PC-9 (cell line): ENCODE measurements around the gene GALNT1. TPM values are rescaled to one million over a fixed set of nuclear protein-coding genes. Genes with fewer than 3 reads are reported as not detected.
A peak's percentile ranks its signal among the peaks of the same experiment; 100 is the strongest.

Source experiments
- BruUV-seq: library from RNA; stranded (reverse); fragments of 400-500 nt; replicated peaks from 2 replicates; lab custom pipeline; 2021; lab: Mats Ljungman, UMichigan
- CTCF ChIA-PET: fragments of 300-600 bp; sonication (Branson Sonifier 250); formaldehyde crosslinking; loops from one replicate; lab custom pipeline; 2022; ENCODE audit warnings: antibody characterized with exemption; lab: Charles Lee
- POLR2A ChIA-PET: fragments of 300-600 bp; sonication (Branson Sonifier 250); formaldehyde crosslinking; loops from one replicate; lab custom pipeline; 2022; ENCODE audit warnings: antibody characterized with exemption; ENCODE audit not compliant: unreplicated experiment; lab: Charles Lee
- DNase-seq, 2 experiments: peaks; one replicate each; pipeline versions ENCODE4 v3.0.0 to v3.0.0-alpha.2; 2015 to 2022; ENCODE audit warnings: mixed read lengths in 1 of 2
- H2AFZ ChIP-seq: fragments of 200-600 bp; sonication (generic); 2 replicates; pipeline ENCODE4 v1.8.1; 2017; ENCODE audit warnings: antibody characterized with exemption
- H3F3A ChIP-seq: fragments of 200-600 bp; sonication (generic); 2 replicates; pipeline ENCODE4 v1.8.1; 2017; ENCODE audit warnings: antibody characterized with exemption, mild to moderate bottlenecking, low read depth; ENCODE audit not compliant: insufficient read depth
- H3K27ac ChIP-seq: fragments of 200-600 bp; sonication (generic); 2 replicates; pipeline ENCODE4 v1.6.1; 2016; ENCODE audit warnings: mixed run types
- H3K27me3 ChIP-seq: fragments of 200-600 bp; sonication (generic); 2 replicates; pipeline ENCODE4 v1.6.1; 2016; ENCODE audit warnings: low read depth, mixed run types; ENCODE audit not compliant: insufficient read depth
- H3K36me3 ChIP-seq: fragments of 200-600 bp; sonication (generic); 2 replicates; pipeline ENCODE4 v1.6.1; 2016; ENCODE audit warnings: low read depth, mixed run types
- H3K4me1 ChIP-seq: fragments of 200-600 bp; sonication (generic); replicated peaks from 2 replicates; pipeline ENCODE4 v1.6.1; 2016; ENCODE audit warnings: mixed run types; ENCODE audit not compliant: insufficient read depth
- H3K4me2 ChIP-seq: fragments of 200-600 bp; sonication (generic); 2 replicates; pipeline ENCODE4 v1.6.1; 2017; ENCODE audit warnings: mixed run types
- H3K4me3 ChIP-seq: fragments of 200-600 bp; sonication (generic); 2 replicates; pipeline ENCODE4 v1.6.1; 2016; ENCODE audit warnings: mixed run types
- H3K79me2 ChIP-seq: fragments of 200-600 bp; sonication (generic); 2 replicates; pipeline ENCODE4 v1.6.1; 2017; ENCODE audit warnings: low read depth, mixed run types
- H3K9me2 ChIP-seq: fragments of 200-600 bp; sonication (generic); 2 replicates; pipeline ENCODE4 v1.8.1; 2017; ENCODE audit warnings: mild to moderate bottlenecking; ENCODE audit not compliant: insufficient read depth
- H3K9me3 ChIP-seq: fragments of 200-600 bp; sonication (generic); 2 replicates; pipeline ENCODE4 v1.8.1; 2016; ENCODE audit warnings: low read depth; ENCODE audit not compliant: insufficient read depth
- H4K20me1 ChIP-seq: fragments of 200-600 bp; sonication (generic); 2 replicates; pipeline ENCODE4 v1.8.1; 2017; ENCODE audit not compliant: insufficient read depth
- EZH2 ChIP-seq: fragments of 200-600 bp; sonication (generic); IDR thresholded peaks from 2 replicates; pipeline ENCODE4 v1.8.0; 2017; ENCODE audit warnings: antibody characterized with exemption, low read depth
- intact Hi-C: fragments of 100-400 bp; cut with micrococcal nuclease; formaldehyde crosslinking; loops from one replicate; pipeline ENCODE4 v1.10.0; 2022; ENCODE audit not compliant: unreplicated experiment
- microRNA-seq: library from miRNA; unstranded; fragments of <30 nt; microRNA quantifications from one replicate; pipeline ENCODE4 v1.2.0, GENCODE V29; 2021; ENCODE audit warnings: borderline number of aligned reads, borderline replicate concordance
- total RNA-seq: library from RNA; stranded (reverse); gene quantifications from 2 replicates; pipeline ENCODE4 v1.2.3, GENCODE V29; 2021
- TF ChIP-seq, protein P1 (sequence below): fragments of 200-600 bp; sonication (generic); conservative IDR thresholded peaks from 2 replicates; pipeline ENCODE4 v1.6.1; 2017; ENCODE audit warnings: mixed run types, antibody characterized with exemption, mild to moderate bottlenecking, moderate library complexity

Gene GALNT1
- total RNA-seq, 1 experiment from 2014 or later = 88.9 TPM

DNA sequence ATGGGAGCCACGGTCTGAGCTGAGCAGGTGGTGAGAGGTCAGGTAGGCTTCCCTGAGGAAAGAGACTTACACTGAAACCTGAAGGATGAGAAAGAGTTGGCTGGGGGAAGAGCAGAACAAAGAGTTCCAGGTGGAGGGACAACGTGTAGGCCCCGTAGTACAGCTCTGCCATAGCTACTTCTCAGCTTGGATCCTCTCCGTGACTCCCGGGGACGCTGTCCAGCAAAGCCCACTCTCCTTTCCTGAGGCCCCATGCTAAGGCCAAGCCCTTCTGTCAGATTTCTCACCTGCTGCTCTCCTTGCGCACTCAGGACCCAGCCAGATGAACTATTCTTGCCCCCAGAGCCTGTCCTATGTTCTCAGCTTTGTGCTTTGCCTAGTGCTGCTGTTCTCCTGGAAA lies 173.8 kb downstream of the GALNT1 start:
- Histone ChIP-seq H3K79me2 (no peaks in the 10 kb centered on the region), H3K27ac (no peak overlapping the region), H3K9me3 (no peaks in the 10 kb centered on the region), H3K27me3 (no peaks in the 10 kb centered on the region), H3K4me3 (no peak overlapping the region), H4K20me1 (no peaks in the 10 kb centered on the region), H3K4me1 (no peaks in the 10 kb centered on the region), H3F3A (no peaks in the 10 kb centered on the region), H3K4me2 (no peak overlapping the region), H3K9me2 (no peaks in the 10 kb centered on the region), H3K36me3 (no peaks in the 10 kb centered on the region), H2AFZ (no peak overlapping the region)
- BruUV-seq = no TSS peak
- POLR2A ChIA-PET = no interaction called here
- CTCF ChIA-PET = interaction anchor here (1.1 kb wide), 1 partner anchor 217 kb away, joined by 4 read pairs; the partner anchor contains the start of gene RMP24
- TF ChIP-seq EZH2 = no peak
- TF ChIP-seq, protein P1, sequence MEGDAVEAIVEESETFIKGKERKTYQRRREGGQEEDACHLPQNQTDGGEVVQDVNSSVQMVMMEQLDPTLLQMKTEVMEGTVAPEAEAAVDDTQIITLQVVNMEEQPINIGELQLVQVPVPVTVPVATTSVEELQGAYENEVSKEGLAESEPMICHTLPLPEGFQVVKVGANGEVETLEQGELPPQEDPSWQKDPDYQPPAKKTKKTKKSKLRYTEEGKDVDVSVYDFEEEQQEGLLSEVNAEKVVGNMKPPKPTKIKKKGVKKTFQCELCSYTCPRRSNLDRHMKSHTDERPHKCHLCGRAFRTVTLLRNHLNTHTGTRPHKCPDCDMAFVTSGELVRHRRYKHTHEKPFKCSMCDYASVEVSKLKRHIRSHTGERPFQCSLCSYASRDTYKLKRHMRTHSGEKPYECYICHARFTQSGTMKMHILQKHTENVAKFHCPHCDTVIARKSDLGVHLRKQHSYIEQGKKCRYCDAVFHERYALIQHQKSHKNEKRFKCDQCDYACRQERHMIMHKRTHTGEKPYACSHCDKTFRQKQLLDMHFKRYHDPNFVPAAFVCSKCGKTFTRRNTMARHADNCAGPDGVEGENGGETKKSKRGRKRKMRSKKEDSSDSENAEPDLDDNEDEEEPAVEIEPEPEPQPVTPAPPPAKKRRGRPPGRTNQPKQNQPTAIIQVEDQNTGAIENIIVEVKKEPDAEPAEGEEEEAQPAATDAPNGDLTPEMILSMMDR = no peak
- DNase-seq = no peak
- intact Hi-C loops = loop anchor here (5.0 kb wide), 2 partner anchors 197 to 527 kb away; no protein-coding TSS in a partner anchor

DNA sequence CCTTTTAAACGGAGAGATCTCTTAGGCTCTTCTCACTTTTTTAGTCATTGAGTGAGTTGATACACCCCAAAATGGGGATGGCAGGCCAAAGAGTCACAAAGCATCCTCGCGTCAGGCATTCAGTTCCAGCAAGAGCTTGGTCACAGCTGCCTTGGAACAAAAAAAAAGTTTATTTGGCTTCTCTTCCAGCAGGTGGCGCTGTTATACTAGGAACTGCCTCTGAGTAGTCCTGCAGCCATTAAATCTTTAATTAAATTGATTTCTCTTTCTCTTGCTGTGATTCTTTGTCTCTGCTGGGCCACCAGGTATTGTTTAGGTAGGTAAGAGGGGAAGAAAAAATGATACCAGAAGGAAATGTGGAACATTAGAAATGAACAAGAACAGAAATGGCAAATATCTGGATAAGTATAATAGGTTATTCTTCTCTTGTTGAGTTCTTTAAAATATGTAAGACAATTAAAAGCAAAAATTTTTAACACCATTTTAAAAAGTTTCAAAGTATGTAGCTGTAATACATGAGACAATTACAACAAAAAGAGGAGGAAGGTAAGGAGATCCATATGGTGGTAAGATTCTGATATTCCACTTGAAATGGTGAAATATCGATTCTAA lies 175.1 kb downstream of the GALNT1 start:
- Histone ChIP-seq H3K4me1 (no peaks in the 10 kb centered on the region), H3K4me3 (no peak overlapping the region), H3K9me3 (no peaks in the 10 kb centered on the region), H3K27ac (no peak overlapping the region), H3K79me2 (no peaks in the 10 kb centered on the region), H2AFZ (no peak overlapping the region), H3F3A (no peaks in the 10 kb centered on the region), H3K9me2 (no peaks in the 10 kb centered on the region), H3K4me2 (no peak overlapping the region), H4K20me1 (no peaks in the 10 kb centered on the region), H3K36me3 (no peaks in the 10 kb centered on the region), H3K27me3 (no peaks in the 10 kb centered on the region)
- CTCF ChIA-PET = interaction anchor here (0.6 to 1.1 kb wide), 4 partner anchors 216 to 567 kb away, joined by 3 to 4 read pairs (median 4); partner anchors contain the start of gene RMP24
- TF ChIP-seq, protein P1 = peak; percentile 86
- no peak for TF ChIP-seq EZH2
- POLR2A ChIA-PET = no interaction called here
- peak; percentile 28 to 44 for DNase-seq
- no TSS peak for BruUV-seq
- intact Hi-C loops = loop anchor here (2.0 to 5.0 kb wide), 4 partner anchors 196 to 526 kb away; no protein-coding TSS in a partner anchor

Small RNA genes lying within 50 kb of the gene (microRNA-seq; reads per million reads assigned to microRNA genes)
- not detected for gene MIR3975

Other genes with a start within 250 kb of the GALNT1 start
- 20.9 and 33.9 TPM in 2 replicates for gene ZNF24, start 237.3 kb upstream of the GALNT1 start, total RNA-seq
- gene ZNF396, start 204.4 kb upstream of the GALNT1 start, total RNA-seq = 1.9 and 2.0 TPM in 2 replicates
- gene INO80C, start 83.8 kb upstream of the GALNT1 start, total RNA-seq = 23.9 and 29.5 TPM in 2 replicates